SK-N-SH (cell line): ENCODE results near the gene LARP6. TPM values are rescaled to one million over a fixed set of nuclear protein-coding genes. Genes with fewer than 3 reads are reported as not detected.

Experiments used
- CTCF ChIA-PET: fragments of 300-600, 350-600 bp; formaldehyde crosslinking; extraction: SDS; loops from one replicate; lab custom pipeline; 2021; lab: Yijun Ruan, JAX
- POLR2A ChIA-PET: fragments of 350-600 bp; sonication (Branson Sonifier 250); formaldehyde crosslinking; extraction: SDS; loops from one replicate; lab custom pipeline; 2020; ENCODE audit warnings: antibody characterized with exemption, inconsistent platforms; lab: Yijun Ruan, JAX
- DNase-seq: peaks from one replicate; pipeline ENCODE4 v3.0.0; 2012
- H2AFZ ChIP-seq: fragments of 200-600 bp; sonication (generic); 2 replicates; pipeline ENCODE4 v1.8.1; 2016; ENCODE audit warnings: antibody characterized with exemption, mild to moderate bottlenecking, low read depth
- H3F3A ChIP-seq: fragments of 200-600 bp; sonication (generic); replicated peaks from 2 replicates; pipeline ENCODE3; 2016; ENCODE audit warnings: antibody characterized with exemption, mild to moderate bottlenecking; ENCODE audit not compliant: insufficient read depth
- H3K27ac ChIP-seq, 2 experiments: fragments of 200-500 bp in 1 of 2; fragments of 200-600 bp in 1 of 2; sonication (Bioruptor generic) in 1 of 2; sonication (generic), shearing (Covaris generic) in 1 of 2; 2 replicates each; pipeline versions ENCODE4 v1.5.1 to v1.6.1; 2014 to 2016; ENCODE audit warnings: low read depth in 2 of 2, inconsistent platforms in 1 of 2, low read length in 1 of 2, mild to moderate bottlenecking in 1 of 2, mixed read lengths in 1 of 2
- H3K27me3 ChIP-seq: fragments of 200-600 bp; sonication (generic), shearing (Covaris generic); 2 replicates; pipeline ENCODE4 v1.6.1; 2016; ENCODE audit warnings: mixed run types; ENCODE audit not compliant: insufficient read depth
- H3K36me3 ChIP-seq, 2 experiments: fragments of 200-500 bp in 1 of 2; fragments of 200-600 bp in 1 of 2; sonication (Bioruptor generic) in 1 of 2; sonication (generic) in 1 of 2; replicated peaks in 1 of 2; 2 replicates each; pipeline versions ENCODE3 to v1.5.1; 2014 to 2016; ENCODE audit warnings: low read length in 1 of 2, mild to moderate bottlenecking in 1 of 2; ENCODE audit not compliant: insufficient read depth in 2 of 2, control insufficient read depth in 1 of 2
- H3K4me1 ChIP-seq, 2 experiments: fragments of 200-500 bp in 1 of 2; fragments of 200-600 bp in 1 of 2; sonication (Bioruptor generic) in 1 of 2; sonication (generic), shearing (Covaris generic) in 1 of 2; 2 replicates each; pipeline versions ENCODE4 v1.5.1 to v1.6.1; 2014 to 2016; ENCODE audit warnings: low read depth in 1 of 2, low read length in 1 of 2, mixed run types in 1 of 2; ENCODE audit not compliant: insufficient read depth in 2 of 2, control insufficient read depth in 1 of 2
- H3K4me2 ChIP-seq: fragments of 200-600 bp; sonication (generic), shearing (Covaris generic); 2 replicates; pipeline ENCODE4 v1.6.1; 2017; ENCODE audit warnings: mixed run types
- H3K4me3 ChIP-seq, 2 experiments: fragments of 200-500 bp in 1 of 2; fragments of 200-600 bp in 1 of 2; sonication (Bioruptor generic) in 1 of 2; sonication (generic), shearing (Covaris generic) in 1 of 2; 2 replicates each; pipeline versions ENCODE4 v1.5.1 to v1.8.1; 2014 to 2016; ENCODE audit warnings: low read depth in 2 of 2, inconsistent platforms in 1 of 2, low read length in 1 of 2, mild to moderate bottlenecking in 1 of 2, mixed read lengths in 1 of 2, moderate library complexity in 1 of 2
- H3K79me2 ChIP-seq: fragments of 200-600 bp; sonication (generic); 2 replicates; pipeline ENCODE4 v1.8.1; 2017; ENCODE audit warnings: mild to moderate bottlenecking; ENCODE audit not compliant: insufficient read depth
- H3K9ac ChIP-seq: fragments of 200-600 bp; sonication (generic); 2 replicates; pipeline ENCODE4 v1.6.1; 2017; ENCODE audit warnings: mixed run types
- H3K9me2 ChIP-seq: fragments of 200-600 bp; sonication (generic); 2 replicates; pipeline ENCODE4 v1.6.1; 2017; ENCODE audit warnings: mixed run types
- H3K9me3 ChIP-seq: fragments of 200-600 bp; sonication (generic); 2 replicates; pipeline ENCODE4 v1.6.1; 2017; ENCODE audit warnings: mixed run types, mild to moderate bottlenecking, moderate library complexity
- H4K20me1 ChIP-seq: fragments of 200-600 bp; sonication (generic); 2 replicates; pipeline ENCODE4 v1.6.1; 2017; ENCODE audit warnings: mild to moderate bottlenecking, mixed run types; ENCODE audit not compliant: insufficient read depth
- EP300 ChIP-seq, 2 experiments: IDR thresholded peaks; 2 replicates each; pipeline versions ENCODE4 v1.4.0 to v1.6.1; 2012; ENCODE audit warnings: borderline replicate concordance in 1 of 2, low read depth in 1 of 2, low read length in 1 of 2
- EZH2phosphoT487 ChIP-seq: fragments of 200-600 bp; sonication (generic); IDR thresholded peaks from 2 replicates; pipeline ENCODE4 v1.6.1; 2017; ENCODE audit warnings: low read depth, mixed run types, mild to moderate bottlenecking, antibody characterized with exemption, moderate library complexity, borderline replicate concordance
- FOXM1 ChIP-seq: IDR thresholded peaks from 2 replicates; pipeline ENCODE4 v1.4.0; 2012; ENCODE audit warnings: low read depth, mild to moderate bottlenecking
- GABPA ChIP-seq: IDR thresholded peaks from 2 replicates; pipeline ENCODE4 v1.4.0; 2012; ENCODE audit warnings: low read depth, mild to moderate bottlenecking
- MEF2A ChIP-seq: IDR thresholded peaks from 2 replicates; pipeline ENCODE4 v1.4.0; 2012; ENCODE audit warnings: low read depth, borderline replicate concordance
- MXI1 ChIP-seq: IDR thresholded peaks from 2 replicates; pipeline ENCODE4 v1.6.1; 2012; ENCODE audit warnings: mild to moderate bottlenecking, low read depth, low read length, improper control_type of control experiment
- POLR2AphosphoS5 ChIP-seq: IDR thresholded peaks from 2 replicates; pipeline ENCODE4 v1.6.1; 2012; ENCODE audit warnings: low read depth, low read length
- RCOR1 ChIP-seq: fragments of 150-350 bp; IDR thresholded peaks from 2 replicates; pipeline ENCODE4 v1.6.1; 2017; ENCODE audit warnings: antibody characterized with exemption, low read length
- RXRA ChIP-seq: IDR thresholded peaks from 2 replicates; pipeline ENCODE4 v1.4.0; 2012; ENCODE audit warnings: low read depth, mild to moderate bottlenecking, borderline replicate concordance
- SIN3A ChIP-seq: IDR thresholded peaks from 2 replicates; pipeline ENCODE4 v1.6.1; 2012; ENCODE audit warnings: low read depth, mild to moderate bottlenecking, low read length, moderate library complexity, borderline replicate concordance
- TEAD4 ChIP-seq: IDR thresholded peaks from 2 replicates; pipeline ENCODE4 v1.4.0; 2012; ENCODE audit warnings: mild to moderate bottlenecking, borderline replicate concordance; ENCODE audit not compliant: insufficient read depth
- WGBS: methylation state at CpG from one replicate; pipeline ENCODE4 v1.1.6; 2017; ENCODE audit warnings: low lambda C conversion rate; 5-methylcytosine and 5-hydroxymethylcytosine counted together
- polyA plus RNA-seq, 3 experiments: library from polyadenylated mRNA; depleted of rRNA; stranded (reverse); fragments of >200 nt; gene quantifications; 2 replicates each; pipeline ENCODE4 v1.2.3, GENCODE V29; 2012
- TF ChIP-seq, protein P1 (sequence below): IDR thresholded peaks from 2 replicates; pipeline ENCODE4 v1.6.1; 2012; ENCODE audit warnings: mild to moderate bottlenecking, low read depth, low read length, moderate library complexity
- TF ChIP-seq, protein P2 (sequence below): IDR thresholded peaks from 2 replicates; pipeline ENCODE4; 2012
- TF ChIP-seq, protein P3 (sequence below): fragments of 150-350 bp; IDR thresholded peaks from 2 replicates; pipeline ENCODE4 v1.6.1; 2016; ENCODE audit warnings: mild to moderate bottlenecking, low read depth, low read length
- TF ChIP-seq, protein P4 (sequence below): IDR thresholded peaks from 2 replicates; pipeline ENCODE4 v1.4.0; 2012; ENCODE audit warnings: low read depth

The LARP6 gene
- polyA plus RNA-seq, 1 of the 3 experiments (the other 2 are of a cell fraction): 236 TPM

DNA sequence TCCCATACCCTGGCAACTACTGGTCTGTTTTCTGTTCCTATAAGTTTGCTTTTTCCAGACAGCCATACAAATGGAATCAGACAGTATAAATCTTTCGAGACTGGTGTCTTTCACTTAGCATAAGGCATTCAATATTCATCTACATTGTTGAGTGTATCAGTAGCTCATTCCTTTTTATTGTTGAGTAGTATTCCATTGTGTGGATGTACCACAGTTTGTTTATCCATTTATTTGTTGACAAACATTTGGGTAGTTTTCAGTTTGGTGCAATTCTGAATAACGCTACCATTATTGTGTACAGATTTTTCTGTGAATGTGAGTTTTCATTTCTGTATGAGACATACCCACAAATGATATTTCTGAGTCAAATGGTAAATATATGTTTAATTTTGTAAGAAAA is 35.4 kb downstream of the LARP6 start:
- H3K4me2 ChIP-seq: no peak overlapping the region
- H3K27me3 ChIP-seq: no peaks in the 10 kb centered on the region
- no peak for DNase-seq
- no peaks in the 10 kb centered on the region for H3K36me3 ChIP-seq
- 0 out of 2 replicates have a peak, but pooled peaks cover 7% of the 10 kb centered on the region for H3K9me3 ChIP-seq
- H4K20me1 ChIP-seq: no peaks in the 10 kb centered on the region
- H3K79me2 ChIP-seq: no peaks in the 10 kb centered on the region
- no peak overlapping the region for H3K9ac ChIP-seq
- 100% methylated on average over 2 of the region's 2 CpGs for WGBS
- H3K27ac ChIP-seq: no peak overlapping the region
- 0 out of 4 replicates have a peak, but pooled peaks cover 0 to 5% of the 10 kb centered on the region in 2 experiments for H3K4me1 ChIP-seq
- no peak overlapping the region for H3K4me3 ChIP-seq
- no peak overlapping the region for H2AFZ ChIP-seq
- CTCF ChIA-PET: interaction anchor here (1.0 kb wide), 1 partner anchor 96 kb away, joined by 3 read pairs; no protein-coding TSS in a partner anchor
- H3K9me2 ChIP-seq: no peaks in the 10 kb centered on the region
- peaks cover 5% of the 10 kb centered on the region for H3F3A ChIP-seq
- POLR2A ChIA-PET: interaction anchor here (0.6 kb wide), 1 partner anchor 807 kb away, joined by 5 read pairs; no protein-coding TSS in a partner anchor
- TF ChIP-seq SIN3A (no peak), FOXM1 (no peak), RXRA (no peak), MXI1 (no peak), EZH2phosphoT487 (no peak), GABPA (no peak), EP300 (IDR thresholded peaks at IDR 0.05; ENCODE audit: borderline replicate concordance in 1 of 2, low read depth in 1 of 2, low read length in 1 of 2) (no peak), MEF2A (no peak), POLR2AphosphoS5 (no peak), RCOR1 (no peak), TEAD4 (no peak)
- TF ChIP-seq, protein P1, sequence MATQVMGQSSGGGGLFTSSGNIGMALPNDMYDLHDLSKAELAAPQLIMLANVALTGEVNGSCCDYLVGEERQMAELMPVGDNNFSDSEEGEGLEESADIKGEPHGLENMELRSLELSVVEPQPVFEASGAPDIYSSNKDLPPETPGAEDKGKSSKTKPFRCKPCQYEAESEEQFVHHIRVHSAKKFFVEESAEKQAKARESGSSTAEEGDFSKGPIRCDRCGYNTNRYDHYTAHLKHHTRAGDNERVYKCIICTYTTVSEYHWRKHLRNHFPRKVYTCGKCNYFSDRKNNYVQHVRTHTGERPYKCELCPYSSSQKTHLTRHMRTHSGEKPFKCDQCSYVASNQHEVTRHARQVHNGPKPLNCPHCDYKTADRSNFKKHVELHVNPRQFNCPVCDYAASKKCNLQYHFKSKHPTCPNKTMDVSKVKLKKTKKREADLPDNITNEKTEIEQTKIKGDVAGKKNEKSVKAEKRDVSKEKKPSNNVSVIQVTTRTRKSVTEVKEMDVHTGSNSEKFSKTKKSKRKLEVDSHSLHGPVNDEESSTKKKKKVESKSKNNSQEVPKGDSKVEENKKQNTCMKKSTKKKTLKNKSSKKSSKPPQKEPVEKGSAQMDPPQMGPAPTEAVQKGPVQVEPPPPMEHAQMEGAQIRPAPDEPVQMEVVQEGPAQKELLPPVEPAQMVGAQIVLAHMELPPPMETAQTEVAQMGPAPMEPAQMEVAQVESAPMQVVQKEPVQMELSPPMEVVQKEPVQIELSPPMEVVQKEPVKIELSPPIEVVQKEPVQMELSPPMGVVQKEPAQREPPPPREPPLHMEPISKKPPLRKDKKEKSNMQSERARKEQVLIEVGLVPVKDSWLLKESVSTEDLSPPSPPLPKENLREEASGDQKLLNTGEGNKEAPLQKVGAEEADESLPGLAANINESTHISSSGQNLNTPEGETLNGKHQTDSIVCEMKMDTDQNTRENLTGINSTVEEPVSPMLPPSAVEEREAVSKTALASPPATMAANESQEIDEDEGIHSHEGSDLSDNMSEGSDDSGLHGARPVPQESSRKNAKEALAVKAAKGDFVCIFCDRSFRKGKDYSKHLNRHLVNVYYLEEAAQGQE: no peak
- TF ChIP-seq, protein P2, sequence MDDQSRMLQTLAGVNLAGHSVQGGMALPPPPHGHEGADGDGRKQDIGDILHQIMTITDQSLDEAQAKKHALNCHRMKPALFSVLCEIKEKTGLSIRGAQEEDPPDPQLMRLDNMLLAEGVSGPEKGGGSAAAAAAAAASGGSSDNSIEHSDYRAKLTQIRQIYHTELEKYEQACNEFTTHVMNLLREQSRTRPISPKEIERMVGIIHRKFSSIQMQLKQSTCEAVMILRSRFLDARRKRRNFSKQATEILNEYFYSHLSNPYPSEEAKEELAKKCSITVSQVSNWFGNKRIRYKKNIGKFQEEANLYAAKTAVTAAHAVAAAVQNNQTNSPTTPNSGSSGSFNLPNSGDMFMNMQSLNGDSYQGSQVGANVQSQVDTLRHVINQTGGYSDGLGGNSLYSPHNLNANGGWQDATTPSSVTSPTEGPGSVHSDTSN: no peak
- TF ChIP-seq, protein P3, sequence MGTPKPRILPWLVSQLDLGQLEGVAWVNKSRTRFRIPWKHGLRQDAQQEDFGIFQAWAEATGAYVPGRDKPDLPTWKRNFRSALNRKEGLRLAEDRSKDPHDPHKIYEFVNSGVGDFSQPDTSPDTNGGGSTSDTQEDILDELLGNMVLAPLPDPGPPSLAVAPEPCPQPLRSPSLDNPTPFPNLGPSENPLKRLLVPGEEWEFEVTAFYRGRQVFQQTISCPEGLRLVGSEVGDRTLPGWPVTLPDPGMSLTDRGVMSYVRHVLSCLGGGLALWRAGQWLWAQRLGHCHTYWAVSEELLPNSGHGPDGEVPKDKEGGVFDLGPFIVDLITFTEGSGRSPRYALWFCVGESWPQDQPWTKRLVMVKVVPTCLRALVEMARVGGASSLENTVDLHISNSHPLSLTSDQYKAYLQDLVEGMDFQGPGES: no peak
- TF ChIP-seq, protein P4, sequence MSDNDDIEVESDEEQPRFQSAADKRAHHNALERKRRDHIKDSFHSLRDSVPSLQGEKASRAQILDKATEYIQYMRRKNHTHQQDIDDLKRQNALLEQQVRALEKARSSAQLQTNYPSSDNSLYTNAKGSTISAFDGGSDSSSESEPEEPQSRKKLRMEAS: no peak
